HL-60 (cell line): ENCODE results near the gene COMMD2.

ENCODE experiments used
- DNase-seq, 2 experiments: peaks; one replicate each; pipeline ENCODE4 v3.0.0-alpha.2; 2010 to 2020; ENCODE audit warnings: low read depth in 1 of 2, low spot score in 1 of 2
- H3K27ac ChIP-seq: fragments of 250-450 bp; sonication (Bioruptor Pico); replicated peaks from 2 replicates; pipeline ENCODE4 v1.5.1; 2020; ENCODE audit warnings: mild to moderate bottlenecking, moderate library complexity
- H3K27me3 ChIP-seq: fragments of 250-450 bp; sonication (Bioruptor Pico); 2 replicates; pipeline ENCODE4 v1.5.1; 2021; ENCODE audit warnings: mild to moderate bottlenecking, moderate library complexity; ENCODE audit not compliant: insufficient read depth, poor library complexity, severe bottlenecking
- H3K4me3 ChIP-seq: replicated peaks from 2 replicates; pipeline ENCODE4 v1.5.1; 2011; ENCODE audit warnings: mild to moderate bottlenecking, control low read depth, low read length; ENCODE audit not compliant: insufficient read depth
- CTCF ChIP-seq: IDR thresholded peaks from one replicate; pipeline ENCODE4 v1.5.1; 2011; ENCODE audit warnings: low read length, control low read depth, inconsistent platforms; ENCODE audit not compliant: insufficient read depth
- GABPA ChIP-seq: IDR thresholded peaks from 2 replicates; pipeline ENCODE4 v1.6.1; 2012; ENCODE audit warnings: low read depth
- POLR2AphosphoS5 ChIP-seq: IDR thresholded peaks from 2 replicates; pipeline ENCODE4 v1.6.1; 2012; ENCODE audit warnings: low read depth
- REST ChIP-seq: IDR thresholded peaks from 2 replicates; pipeline ENCODE4 v1.6.1; 2012; ENCODE audit warnings: low read depth; ENCODE audit not compliant: insufficient replicate concordance
- SPI1 ChIP-seq: IDR thresholded peaks from 2 replicates; pipeline ENCODE4 v1.6.1; 2012; ENCODE audit warnings: low read depth, mild to moderate bottlenecking, borderline replicate concordance

The COMMD2 gene

GRCh38 chr3:149777414-149778214, 25.3 kb upstream of the COMMD2 start:
- Histone ChIP-seq H3K27me3 (no peaks in the 10 kb centered on the region), H3K4me3 (no peak overlapping the region), H3K27ac (no peak overlapping the region)
- no peak for DNase-seq
- TF ChIP-seq CTCF (no peak), POLR2AphosphoS5 (no peak), GABPA (no peak), SPI1 (no peak), REST (no peak)

- DNase-seq = no peak
- Histone ChIP-seq H3K4me3 (no peak overlapping the region), H3K27me3 (no peaks in the 10 kb centered on the region), H3K27ac (no peak overlapping the region)
- TF ChIP-seq POLR2AphosphoS5 = no peak
- TF ChIP-seq SPI1 = no peak
- no peak for TF ChIP-seq REST
Observed at GRCh38 chr3:149776170-149776569, 23.9 kb upstream of the COMMD2 start.

GRCh38 chr3:149772861-149773260, 20.6 kb upstream of the COMMD2 start:
- DNase-seq = no peak
- Histone ChIP-seq H3K4me3 (no peak overlapping the region), H3K27me3 (no peaks in the 10 kb centered on the region), H3K27ac (no peak overlapping the region)
- no peak for TF ChIP-seq CTCF
- TF ChIP-seq SPI1 = no peak
- TF ChIP-seq REST = no peak
- no peak for TF ChIP-seq POLR2AphosphoS5
- no peak for TF ChIP-seq GABPA
